HUES48 (cell line): Measurements from ENCODE around the gene ASAP3.

ENCODE experiments used
- H3K27ac ChIP-seq: one replicate; pipeline ENCODE4 v1.7.0; 2013; ENCODE audit warnings: low read depth, low read length, inconsistent platforms
- H3K27me3 ChIP-seq: 2 replicates; pipeline ENCODE4 v1.6.1; 2013; ENCODE audit warnings: mild to moderate bottlenecking, low read length; ENCODE audit not compliant: control insufficient read depth, insufficient read depth
- H3K36me3 ChIP-seq: 2 replicates; pipeline ENCODE4 v1.6.1; 2013; ENCODE audit warnings: low read length; ENCODE audit not compliant: control insufficient read depth, insufficient read depth
- H3K4me1 ChIP-seq: 2 replicates; pipeline ENCODE4 v1.6.1; 2013; ENCODE audit warnings: mild to moderate bottlenecking, low read length; ENCODE audit not compliant: control insufficient read depth, insufficient read depth
- H3K4me3 ChIP-seq: 2 replicates; pipeline ENCODE4 v1.5.1; 2013; ENCODE audit warnings: mild to moderate bottlenecking, low read depth, low read length
- H3K9ac ChIP-seq: 2 replicates; pipeline ENCODE4 v1.6.1; 2013; ENCODE audit warnings: mild to moderate bottlenecking, low read depth, low read length, moderate library complexity
- H3K9me3 ChIP-seq: 2 replicates; pipeline ENCODE4 v1.6.1; 2013; ENCODE audit warnings: low read length; ENCODE audit not compliant: control insufficient read depth, insufficient read depth

The ASAP3 gene

GRCh38 chr1:23485002-23485332, 988 bp upstream of the ASAP3 start:
- peak overlapping the region; percentile 84 for H3K4me3 ChIP-seq
- H3K9me3 ChIP-seq: no peaks in the 10 kb centered on the region
- H3K4me1 ChIP-seq: peaks cover 11% of the 10 kb centered on the region
- H3K36me3 ChIP-seq: no peaks in the 10 kb centered on the region; the same call in 1 of the 2 replicates
- no peak overlapping the region for H3K27ac ChIP-seq
- H3K9ac ChIP-seq: 0 out of 2 replicates have a peak overlapping the region, but pooled peaks have one; percentile 7
- H3K27me3 ChIP-seq: peaks cover 14% of the 10 kb centered on the region

- H3K9ac ChIP-seq: peak overlapping the region; percentile 7; the same call in 1 of the 2 replicates
- H3K9me3 ChIP-seq: no peaks in the 10 kb centered on the region
- H3K27ac ChIP-seq: peak overlapping the region; percentile 45
- H3K27me3 ChIP-seq: peaks cover 14% of the 10 kb centered on the region
- peak overlapping the region; percentile 84 for H3K4me3 ChIP-seq
- H3K4me1 ChIP-seq: peaks cover 11% of the 10 kb centered on the region
- no peaks in the 10 kb centered on the region; the same call in 1 of the 2 replicates for H3K36me3 ChIP-seq
Measured at GRCh38 chr1:23484253-23485001, 448 bp upstream of the ASAP3 start.

DNA sequence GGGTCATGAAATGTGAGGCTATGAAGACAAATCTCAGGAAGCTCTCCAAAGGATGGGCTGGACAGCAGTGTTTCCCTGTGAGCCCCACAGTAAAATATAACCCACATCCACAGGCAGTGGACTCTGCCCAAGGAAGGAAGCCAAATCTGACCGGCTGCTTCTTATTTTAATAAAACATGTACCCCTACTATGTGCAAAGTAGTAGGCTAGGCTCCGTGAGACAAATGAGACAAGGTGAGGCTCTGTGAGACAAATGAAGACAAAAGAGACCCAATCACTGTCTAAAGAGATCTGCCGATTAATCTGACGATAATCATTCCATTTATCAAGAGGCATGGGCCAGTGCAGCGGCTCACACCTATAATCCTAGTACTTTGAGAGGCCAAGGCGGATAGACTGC, 2.1 kb downstream of the ASAP3 start:
- peaks cover 11% of the 10 kb centered on the region for H3K27me3 ChIP-seq
- no peak overlapping the region for H3K27ac ChIP-seq
- H3K4me3 ChIP-seq: no peak overlapping the region
- H3K9ac ChIP-seq: no peak overlapping the region
- no peaks in the 10 kb centered on the region; the same call in 1 of the 2 replicates for H3K36me3 ChIP-seq
- H3K4me1 ChIP-seq: peaks cover 11% of the 10 kb centered on the region
- H3K9me3 ChIP-seq: no peaks in the 10 kb centered on the region

GRCh38 chr1:23481026-23481597, 2.9 kb downstream of the ASAP3 start:
- peaks cover 11% of the 10 kb centered on the region for H3K27me3 ChIP-seq
- H3K9me3 ChIP-seq: no peaks in the 10 kb centered on the region
- H3K36me3 ChIP-seq: no peaks in the 10 kb centered on the region; the same call in 1 of the 2 replicates
- no peak overlapping the region for H3K4me3 ChIP-seq
- peaks cover 11% of the 10 kb centered on the region for H3K4me1 ChIP-seq
- H3K9ac ChIP-seq: no peak overlapping the region
- H3K27ac ChIP-seq: no peak overlapping the region

- H3K27ac ChIP-seq: no peak overlapping the region
- H3K36me3 ChIP-seq: no peaks in the 10 kb centered on the region; the same call in 1 of the 2 replicates
- H3K4me1 ChIP-seq: peaks cover 11% of the 10 kb centered on the region
- no peak overlapping the region for H3K9ac ChIP-seq
- H3K9me3 ChIP-seq: no peaks in the 10 kb centered on the region
- peaks cover 10% of the 10 kb centered on the region for H3K27me3 ChIP-seq
- H3K4me3 ChIP-seq: no peak overlapping the region
Measured at GRCh38 chr1:23480187-23481025, 3.6 kb downstream of the ASAP3 start.

- Histone ChIP-seq H3K4me3 (no peak overlapping the region), H3K4me1 (peaks cover 4% of the 10 kb centered on the region; the same call in 1 of the 2 replicates), H3K9me3 (no peaks in the 10 kb centered on the region), H3K27ac (no peak overlapping the region), H3K36me3 (no peaks in the 10 kb centered on the region; the same call in 1 of the 2 replicates), H3K9ac (no peak overlapping the region), H3K27me3 (peaks cover 4% of the 10 kb centered on the region; the same call in 1 of the 2 replicates)
Measured at GRCh38 chr1:23479666-23479941, 4.4 kb downstream of the ASAP3 start.

- Histone ChIP-seq H3K4me3 (no peak overlapping the region), H3K27me3 (peaks cover 4% of the 10 kb centered on the region; the same call in 1 of the 2 replicates), H3K4me1 (peaks cover 4% of the 10 kb centered on the region; the same call in 1 of the 2 replicates), H3K27ac (no peak overlapping the region), H3K9me3 (no peaks in the 10 kb centered on the region), H3K9ac (no peak overlapping the region), H3K36me3 (no peaks in the 10 kb centered on the region; the same call in 1 of the 2 replicates)
Measured at GRCh38 chr1:23478896-23479665, 4.9 kb downstream of the ASAP3 start.

- Histone ChIP-seq H3K36me3 (no peaks in the 10 kb centered on the region; the same call in 1 of the 2 replicates), H3K4me1 (no peaks in the 10 kb centered on the region), H3K9me3 (no peaks in the 10 kb centered on the region), H3K27me3 (no peaks in the 10 kb centered on the region), H3K27ac (no peak overlapping the region), H3K4me3 (no peak overlapping the region), H3K9ac (no peak overlapping the region)
Measured at GRCh38 chr1:23477359-23478144, 6.4 kb downstream of the ASAP3 start.

- Histone ChIP-seq H3K4me3 (no peak overlapping the region), H3K36me3 (no peaks in the 10 kb centered on the region), H3K9me3 (no peaks in the 10 kb centered on the region), H3K9ac (no peak overlapping the region), H3K4me1 (no peaks in the 10 kb centered on the region), H3K27ac (no peak overlapping the region), H3K27me3 (no peaks in the 10 kb centered on the region)
Measured at GRCh38 chr1:23475641-23476040, 8.3 kb downstream of the ASAP3 start.

- no peaks in the 10 kb centered on the region for H3K36me3 ChIP-seq
- H3K27ac ChIP-seq: no peak overlapping the region
- no peaks in the 10 kb centered on the region for H3K4me1 ChIP-seq
- H3K9ac ChIP-seq: no peak overlapping the region
- no peak overlapping the region for H3K4me3 ChIP-seq
- no peaks in the 10 kb centered on the region for H3K9me3 ChIP-seq
- no peaks in the 10 kb centered on the region for H3K27me3 ChIP-seq
Measured at GRCh38 chr1:23475134-23475628, 8.8 kb downstream of the ASAP3 start.
